NOMO-1 (cell line): ENCODE measurements around the gene MAMDC4.
"Not testable (repeated sequence)": the region's sequence is repeated elsewhere in the genome, so short reads cannot be mapped to it uniquely, and the experiment has no call there.

Experiments
- DNase-seq, 2 experiments: peaks; one replicate each; lab custom pipeline; 2025; ENCODE audit not compliant: unreplicated experiment in 2 of 2; lab: John Stamatoyannopoulos, UW

Gene MAMDC4

GRCh38 chr9:136837856-136838277 lies 14.3 kb upstream of the MAMDC4 start:
- DNase-seq, result not testable (repeated sequence)

- no peak for DNase-seq
Measured at GRCh38 chr9:136838314-136839228, 13.6 kb upstream of the MAMDC4 start.

- no peak for DNase-seq
Measured at GRCh38 chr9:136839229-136840139, 12.7 kb upstream of the MAMDC4 start.

GRCh38 chr9:136840140-136840876 lies 11.8 kb upstream of the MAMDC4 start:
- DNase-seq, result no peak

GRCh38 chr9:136840877-136841645 lies 11.1 kb upstream of the MAMDC4 start:
- DNase-seq, result no peak

GRCh38 chr9:136841646-136842379 lies 10.3 kb upstream of the MAMDC4 start:
- not testable (repeated sequence) for DNase-seq

GRCh38 chr9:136842380-136842948 lies 9.7 kb upstream of the MAMDC4 start, which contains the start of gene AJM1:
Gene AJM1 (plus strand): TSS chr9:136842478. CDS start chr9:136844415, 1,937 bp downstream.
- DNase-seq, result peak; percentile 76 to 83

- not testable (repeated sequence) for DNase-seq
Measured at GRCh38 chr9:136843159-136843800, 8.9 kb upstream of the MAMDC4 start.

- DNase-seq, result peak; percentile 15 to 16
Measured at GRCh38 chr9:136843801-136844740, 8.1 kb upstream of the MAMDC4 start.

GRCh38 chr9:136844761-136845464 lies 7.2 kb upstream of the MAMDC4 start:
- DNase-seq, result no peak

GRCh38 chr9:136845465-136846260 lies 6.5 kb upstream of the MAMDC4 start:
- DNase-seq, result no peak

- DNase-seq, result no peak
Measured at GRCh38 chr9:136846376-136847087, 5.6 kb upstream of the MAMDC4 start.

GRCh38 chr9:136847088-136847825 lies 4.9 kb upstream of the MAMDC4 start:
- peak; percentile 33 to 34 for DNase-seq

- peak; percentile 94 to 96 for DNase-seq
Measured at GRCh38 chr9:136847826-136848392, 4.2 kb upstream of the MAMDC4 start.
